Suppressor macrophage treated with lipopolysaccharide for 4 hours (primary cell): ENCODE data around the gene NCKAP5.

Experiments
- DNase-seq: peaks from one replicate; pipeline ENCODE4 v3.0.0-alpha.2; 2020

Gene NCKAP5

DNA sequence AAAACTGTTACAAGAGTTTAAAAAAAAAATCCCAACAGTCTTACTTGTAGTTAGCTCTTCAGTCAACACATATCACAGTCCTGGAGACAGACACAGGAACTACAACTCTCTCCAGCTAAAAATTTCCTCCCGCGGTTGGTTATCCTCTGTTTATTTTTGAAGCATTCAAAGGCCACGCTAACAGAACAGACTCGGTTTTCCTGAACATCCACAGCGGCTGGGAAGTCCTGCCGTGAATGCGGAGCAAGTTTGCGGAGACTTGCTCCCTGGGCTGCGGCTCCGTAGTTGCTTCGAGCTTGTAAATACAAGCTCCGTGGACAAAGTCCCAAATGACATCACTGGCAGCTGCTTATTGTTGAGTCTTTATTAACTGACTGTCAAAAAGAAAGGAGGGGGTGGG lies at the start of gene NCKAP5:
NCKAP5 (minus strand) TSS at position 292 of the 400 bp plus-strand sequence. CDS start 50,937 bp downstream, outside the sequence.
- no peak for DNase-seq

DNA sequence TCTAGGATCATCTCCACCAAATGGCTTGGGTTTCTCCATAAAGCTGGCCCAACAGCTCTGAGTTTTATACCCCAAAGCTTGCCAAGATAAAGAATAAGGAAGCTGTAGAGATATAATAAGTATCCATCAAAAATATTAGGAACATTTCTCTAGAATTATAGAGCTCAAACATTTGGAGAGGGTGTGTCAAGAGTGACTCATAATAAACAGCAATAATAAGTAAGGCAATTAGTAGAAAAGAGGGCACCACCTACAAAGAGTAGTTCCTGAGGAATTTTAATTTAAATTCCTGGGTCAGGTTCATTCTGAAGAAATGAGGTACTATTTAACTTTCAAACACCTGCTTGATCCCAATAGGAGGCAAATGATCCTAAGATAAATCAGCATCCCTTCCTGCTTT lies 41.4 kb upstream of the NCKAP5 start:
- DNase-seq, result no peak

DNA sequence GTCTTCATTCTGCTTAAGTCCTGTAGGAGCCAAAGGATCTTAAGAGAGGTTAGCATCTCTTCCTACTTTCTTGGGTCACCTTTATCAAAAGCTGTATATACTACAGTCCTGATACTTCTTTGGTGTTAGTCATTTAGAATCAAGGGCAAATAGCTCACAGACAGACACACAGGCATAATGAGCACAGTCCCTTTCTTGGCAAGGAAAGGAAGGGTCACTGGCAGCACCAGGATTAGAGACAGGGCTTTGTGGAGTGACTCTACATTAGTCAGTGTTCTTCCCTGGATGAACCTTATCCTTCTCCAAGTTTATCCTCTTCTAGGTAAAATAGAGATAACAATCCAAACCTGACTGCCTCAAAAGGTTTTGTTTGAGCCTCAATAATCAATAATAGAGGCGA lies 40.0 kb upstream of the NCKAP5 start:
- DNase-seq, result no peak

DNA sequence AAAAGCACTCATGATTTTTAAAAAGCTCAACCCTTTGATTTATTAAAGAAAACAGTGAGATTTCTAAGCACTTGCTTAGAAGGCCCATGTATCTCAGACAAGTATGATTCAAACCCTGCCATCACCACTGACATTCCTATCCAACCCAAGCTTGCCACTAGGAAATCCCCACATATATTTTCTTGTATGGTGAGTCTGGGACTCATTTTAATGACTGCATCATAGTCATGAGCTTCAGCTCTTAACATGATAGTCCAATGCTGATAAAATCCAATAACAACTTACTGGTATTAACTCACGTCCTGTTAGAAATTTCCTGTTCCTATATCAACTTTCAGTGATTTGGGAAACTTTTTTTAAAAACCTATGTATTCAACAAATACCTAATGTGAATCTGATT lies 39.4 kb upstream of the NCKAP5 start:
- DNase-seq, result no peak

- no peak for DNase-seq
Measured at GRCh38 chr2:133606616-133607015, 38.4 kb upstream of the NCKAP5 start.

DNA sequence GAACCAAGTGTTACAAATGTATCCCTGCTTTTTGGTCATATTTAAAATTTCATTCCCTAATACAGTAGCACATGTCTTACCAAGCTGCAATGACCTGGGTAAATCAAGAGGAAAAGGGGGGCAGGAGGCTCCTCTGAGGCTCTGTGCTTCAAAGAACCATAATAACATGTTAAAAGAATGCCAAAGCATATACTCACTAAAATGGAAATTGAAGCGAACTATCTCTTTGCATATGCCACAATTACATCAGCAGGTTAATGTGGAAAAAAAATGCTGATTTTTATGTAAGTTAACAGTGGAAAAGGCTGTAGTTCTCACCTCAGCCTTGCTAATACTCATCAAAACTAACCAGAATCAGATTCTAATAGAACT lies 37.5 kb upstream of the NCKAP5 start:
- no peak for DNase-seq

DNA sequence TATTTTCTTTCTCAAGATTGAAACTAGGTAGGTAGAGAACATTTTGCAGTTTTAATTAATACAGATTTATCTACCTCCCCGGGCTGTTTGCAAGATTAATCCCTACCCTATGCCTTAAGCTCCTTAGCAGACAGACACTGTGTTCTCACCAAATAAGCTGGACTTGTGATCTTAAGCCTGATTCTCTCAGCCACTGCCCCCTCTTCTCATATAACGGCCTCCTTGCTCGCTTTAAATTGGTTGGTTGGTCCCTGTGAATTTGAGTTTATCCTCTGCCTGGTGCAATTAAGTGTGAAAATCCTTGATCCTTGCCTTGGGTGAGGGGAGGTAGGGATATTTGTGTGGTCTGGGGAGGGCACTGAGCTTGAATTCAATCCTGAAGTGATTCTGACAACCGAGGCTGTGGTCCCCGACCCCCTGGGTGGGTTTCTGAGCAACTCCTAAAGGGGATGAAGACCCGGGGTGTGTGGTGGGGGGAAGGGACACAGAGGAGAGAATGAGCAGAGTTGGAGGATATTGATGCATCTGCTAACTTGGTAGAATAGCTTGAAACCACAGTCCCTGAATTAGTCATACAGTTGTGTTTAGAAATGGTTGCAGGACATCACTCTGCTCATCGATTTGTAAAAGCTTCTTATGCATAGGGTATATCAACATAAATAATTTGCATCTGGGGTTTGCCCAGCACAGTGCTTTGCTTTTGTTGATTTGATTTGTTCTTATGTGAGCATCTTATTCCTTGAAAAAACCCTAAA lies 36.9 kb upstream of the NCKAP5 start:
- no peak for DNase-seq

DNA sequence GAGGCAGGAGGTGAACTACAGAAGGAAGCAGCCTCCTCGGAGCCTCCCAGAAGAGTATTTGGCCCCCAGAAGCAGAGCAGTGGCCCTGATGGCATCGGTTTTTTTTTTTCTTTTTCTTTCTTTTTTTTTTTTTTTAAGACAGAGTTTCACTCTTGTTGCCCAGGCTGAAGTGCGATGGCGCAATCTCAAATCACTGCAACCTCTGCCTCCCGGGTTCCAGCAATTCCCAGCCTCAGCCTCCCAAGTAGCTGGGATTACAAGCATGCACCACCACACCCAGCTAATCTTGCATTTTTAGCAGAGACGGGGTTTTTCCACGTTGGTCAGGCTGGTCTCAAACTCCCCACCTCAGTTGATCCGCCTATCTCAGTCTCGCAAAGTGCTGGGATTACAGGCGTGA lies 34.8 kb upstream of the NCKAP5 start:
- DNase-seq, result no peak

DNA sequence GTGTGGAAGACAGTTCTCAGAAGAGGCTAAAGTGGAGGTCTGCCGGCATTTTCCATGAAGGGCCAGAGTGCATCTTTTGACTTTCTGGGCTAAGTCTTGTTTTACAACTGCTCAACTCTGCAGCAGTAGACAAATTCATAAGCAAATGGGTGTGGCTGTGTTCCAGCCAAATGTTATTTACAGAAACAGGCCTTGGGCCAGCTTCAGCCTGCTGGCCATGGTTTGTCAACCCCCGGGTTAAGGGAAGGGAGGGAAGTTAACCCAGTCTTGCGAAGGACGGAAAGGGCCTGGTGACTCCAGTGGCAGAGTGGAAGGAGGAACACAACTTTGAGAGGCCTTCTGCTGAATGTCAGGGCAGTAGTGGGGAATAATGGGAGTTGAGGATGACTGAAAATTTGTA lies 34.3 kb upstream of the NCKAP5 start:
- no peak for DNase-seq

- no peak for DNase-seq
Measured at GRCh38 chr2:133600266-133600928, 32.1 kb upstream of the NCKAP5 start.

- no peak for DNase-seq
Measured at GRCh38 chr2:133599811-133600210, 31.5 kb upstream of the NCKAP5 start.

GRCh38 chr2:133599211-133599803 lies 31.0 kb upstream of the NCKAP5 start:
- DNase-seq, result no peak

DNA sequence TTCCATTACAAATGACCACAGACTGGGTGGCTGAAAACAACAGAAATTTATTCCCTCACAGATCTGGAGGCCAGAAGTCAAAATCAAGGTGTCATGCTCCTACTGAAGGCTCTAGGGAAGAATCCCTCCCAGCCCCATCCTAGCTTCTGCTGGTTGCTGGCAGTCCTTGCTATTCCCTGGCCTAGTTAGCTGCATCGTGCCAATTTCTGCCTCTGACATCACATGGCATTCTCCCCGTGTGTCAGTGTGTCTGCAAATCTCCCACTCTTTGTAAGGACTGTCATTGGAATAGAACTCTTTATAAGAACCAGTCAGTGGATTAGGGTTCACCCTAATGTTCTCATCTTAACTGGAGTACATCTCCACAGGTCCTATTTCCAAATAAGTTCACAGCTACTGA lies 30.5 kb upstream of the NCKAP5 start:
- DNase-seq, result no peak

- no peak for DNase-seq
Measured at GRCh38 chr2:133596701-133597393, 28.6 kb upstream of the NCKAP5 start.

GRCh38 chr2:133591164-133591563 lies 22.9 kb upstream of the NCKAP5 start:
- no peak for DNase-seq

GRCh38 chr2:133589456-133589855 lies 21.2 kb upstream of the NCKAP5 start:
- no peak for DNase-seq

GRCh38 chr2:133588144-133588543 lies 19.9 kb upstream of the NCKAP5 start:
- DNase-seq, result no peak

GRCh38 chr2:133586978-133587377 lies 18.7 kb upstream of the NCKAP5 start:
- DNase-seq, result no peak

GRCh38 chr2:133581010-133581760 lies 12.9 kb upstream of the NCKAP5 start:
- no peak for DNase-seq

GRCh38 chr2:133579274-133579673 lies 11.0 kb upstream of the NCKAP5 start:
- no peak for DNase-seq

GRCh38 chr2:133576714-133577113 lies 8.5 kb upstream of the NCKAP5 start:
- no peak for DNase-seq

GRCh38 chr2:133574620-133575019 lies 6.4 kb upstream of the NCKAP5 start:
- DNase-seq, result no peak

DNA sequence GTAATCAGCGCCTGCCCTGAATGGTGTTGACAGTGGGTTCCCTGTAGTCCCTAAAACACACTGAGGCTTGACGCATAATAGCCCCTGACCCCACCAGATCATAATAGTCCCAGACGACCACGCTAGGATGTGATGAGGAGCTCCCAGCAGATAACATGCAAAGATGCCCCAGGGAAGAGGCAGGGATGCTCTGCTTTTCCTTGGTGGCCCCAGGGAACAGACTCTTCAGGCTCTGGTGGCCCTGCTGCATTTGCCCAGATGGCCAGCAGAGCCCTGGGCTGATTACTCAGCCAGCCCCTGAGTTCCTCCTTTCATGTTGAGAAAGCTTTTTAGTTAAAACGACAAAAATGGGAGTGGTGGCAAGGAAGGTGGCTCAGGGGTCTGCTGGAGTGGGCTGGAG lies 5.9 kb upstream of the NCKAP5 start:
- DNase-seq, result no peak
